Measurements from ENCODE around the gene RNF115.

- no peak for TF ChIP-seq SP1 (IDR thresholded peaks at IDR 0.05; ENCODE audit: low read depth, low read length)
- TF ChIP-seq, protein P1, sequence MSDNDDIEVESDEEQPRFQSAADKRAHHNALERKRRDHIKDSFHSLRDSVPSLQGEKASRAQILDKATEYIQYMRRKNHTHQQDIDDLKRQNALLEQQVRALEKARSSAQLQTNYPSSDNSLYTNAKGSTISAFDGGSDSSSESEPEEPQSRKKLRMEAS (IDR thresholded peaks at IDR 0.05), result no peak
Observed at GRCh38 chr1:145784409-145784808, 39.5 kb downstream of the RNF115 start.

Data from H1 (cell line).